Kidney (tissue), 14 donors: Measurements from ENCODE around the gene RNF141. TPM values are rescaled to one million over a fixed set of nuclear protein-coding genes. Genes with fewer than 3 reads are reported as not detected.

Experiments
- DNase-seq, 5 donors: peaks; one replicate each; pipeline ENCODE4 v3.0.0-alpha.2; 2013 to 2020
- FAIRE-seq: peaks from 2 replicates; lab custom pipeline; 2012; peaks lifted over from hg19 to GRCh38; lab: Jason Lieb, UNC
- H3K27ac ChIP-seq, 2 donors: one replicate each; pipeline ENCODE4 v1.7.0; 2013; ENCODE audit warnings: low read depth in 2 of 2, low read length in 2 of 2, inconsistent platforms in 1 of 2
- H3K27me3 ChIP-seq: one replicate; pipeline ENCODE4 v1.7.1; 2013; ENCODE audit warnings: low read length, inconsistent platforms; ENCODE audit not compliant: control insufficient read depth, insufficient read depth
- H3K36me3 ChIP-seq, 3 donors: one replicate each; pipeline versions ENCODE4 v1.7.0 to v1.7.1; 2013; ENCODE audit warnings: low read length in 3 of 3, control low read depth in 1 of 3, inconsistent platforms in 1 of 3; ENCODE audit not compliant: insufficient read depth in 3 of 3, control insufficient read depth in 2 of 3
- H3K4me1 ChIP-seq, 3 donors: one replicate each; pipeline versions ENCODE4 v1.7.0 to v1.7.1; 2013; ENCODE audit warnings: low read length in 3 of 3, inconsistent platforms in 1 of 3, low read depth in 1 of 3; ENCODE audit not compliant: control insufficient read depth in 2 of 3, insufficient read depth in 2 of 3
- H3K4me3 ChIP-seq, 3 donors: one replicate each; pipeline versions ENCODE4 v1.7.0 to v1.8.1; 2013; ENCODE audit warnings: low read length in 3 of 3, control low read depth in 1 of 3, inconsistent platforms in 1 of 3
- H3K9ac ChIP-seq, 3 donors: one replicate each; pipeline versions ENCODE4 v1.7.0 to v1.7.1; 2013; ENCODE audit warnings: low read length in 3 of 3, control low read depth in 1 of 3, inconsistent platforms in 1 of 3
- H3K9me3 ChIP-seq, 3 donors: one replicate each; pipeline versions ENCODE4 v1.7.0 to v1.7.1; 2013; ENCODE audit warnings: low read length in 3 of 3, control low read depth in 1 of 3, inconsistent platforms in 1 of 3; ENCODE audit not compliant: control insufficient read depth in 2 of 3, insufficient read depth in 1 of 3
- intact Hi-C: fragments of 100-400 bp; cut with DNase I; formaldehyde crosslinking; loops from one replicate; pipeline ENCODE4 v1.11.1; 2022
- polyA plus RNA-seq: library from polyadenylated mRNA; stranded (reverse); fragments of 350-450 nt; fragmentation: Illumina TruSeq; extraction: RNeasy Lipid Tissue Mini Kit (QIAGEN cat#74804); gene quantifications from one replicate; pipeline ENCODE4 v1.2.3, GENCODE V29; 2014; ENCODE audit warnings: low read depth, low replicate concordance; ENCODE audit not compliant: insufficient read depth
- total RNA-seq: library from RNA; stranded (reverse); fragmentation: NEBNext Ultra II Directional; extraction: Animal tissue kit (Norgen Biotek cat#: 25700); gene quantifications from one replicate; pipeline ENCODE4 v1.2.1, GENCODE V29; 2021
- TF ChIP-seq, protein P1 (sequence below): IDR thresholded peaks from 3 replicates; pipeline ENCODE4 v1.5.1; 2012; ENCODE audit warnings: mild to moderate bottlenecking, moderate library complexity, borderline replicate concordance; ENCODE audit not compliant: insufficient read depth; ENCODE audit errors: extremely low read depth
- donor health status: control.
- donor health status: control.
- donor health status: control.
- donor health status: control.
- donor health status: control.
- donor health status: DM: yes; HTN: yes; CAD: no.
- donor health status: Normal renal cell carcinoma (clear cell type).

The RNF141 gene
- total and polyA plus RNA-seq, 2 donors from 2014 or later = 20.5 to 35.8 TPM

DNA sequence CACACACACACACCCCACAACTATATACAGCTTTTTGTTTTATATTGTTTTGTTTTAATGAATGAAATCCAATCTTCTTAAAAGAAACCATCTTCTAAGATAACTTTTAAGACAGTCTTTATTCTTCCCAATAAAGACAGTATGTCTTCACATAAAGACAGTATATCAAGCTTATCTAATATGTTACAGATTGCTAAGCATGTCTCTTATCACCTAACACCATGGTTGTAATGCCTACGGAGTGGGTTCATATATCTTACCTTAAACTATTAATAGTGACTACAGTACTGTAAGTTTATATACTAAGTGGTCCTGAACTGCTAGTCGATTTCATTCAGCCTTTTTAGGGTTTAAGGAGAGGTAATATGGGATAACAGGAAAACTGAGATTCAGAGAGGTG is 8.5 kb downstream of the RNF141 start:
- H3K9ac ChIP-seq = no peak overlapping the region
- intact Hi-C loops = no loop called here
- DNase-seq = no peak
- H3K27ac ChIP-seq = no peak overlapping the region
- H3K36me3 ChIP-seq = peaks cover 7 to 17% (median 9%) of the 10 kb centered on the region in 3 donors
- no peak for FAIRE-seq
- H3K4me1 ChIP-seq = no peaks in the 10 kb centered on the region
- H3K4me3 ChIP-seq = no peak overlapping the region
- no peaks in the 10 kb centered on the region for H3K9me3 ChIP-seq
- no peaks in the 10 kb centered on the region for H3K27me3 ChIP-seq
- TF ChIP-seq, protein P1, sequence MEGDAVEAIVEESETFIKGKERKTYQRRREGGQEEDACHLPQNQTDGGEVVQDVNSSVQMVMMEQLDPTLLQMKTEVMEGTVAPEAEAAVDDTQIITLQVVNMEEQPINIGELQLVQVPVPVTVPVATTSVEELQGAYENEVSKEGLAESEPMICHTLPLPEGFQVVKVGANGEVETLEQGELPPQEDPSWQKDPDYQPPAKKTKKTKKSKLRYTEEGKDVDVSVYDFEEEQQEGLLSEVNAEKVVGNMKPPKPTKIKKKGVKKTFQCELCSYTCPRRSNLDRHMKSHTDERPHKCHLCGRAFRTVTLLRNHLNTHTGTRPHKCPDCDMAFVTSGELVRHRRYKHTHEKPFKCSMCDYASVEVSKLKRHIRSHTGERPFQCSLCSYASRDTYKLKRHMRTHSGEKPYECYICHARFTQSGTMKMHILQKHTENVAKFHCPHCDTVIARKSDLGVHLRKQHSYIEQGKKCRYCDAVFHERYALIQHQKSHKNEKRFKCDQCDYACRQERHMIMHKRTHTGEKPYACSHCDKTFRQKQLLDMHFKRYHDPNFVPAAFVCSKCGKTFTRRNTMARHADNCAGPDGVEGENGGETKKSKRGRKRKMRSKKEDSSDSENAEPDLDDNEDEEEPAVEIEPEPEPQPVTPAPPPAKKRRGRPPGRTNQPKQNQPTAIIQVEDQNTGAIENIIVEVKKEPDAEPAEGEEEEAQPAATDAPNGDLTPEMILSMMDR = no peak

DNA sequence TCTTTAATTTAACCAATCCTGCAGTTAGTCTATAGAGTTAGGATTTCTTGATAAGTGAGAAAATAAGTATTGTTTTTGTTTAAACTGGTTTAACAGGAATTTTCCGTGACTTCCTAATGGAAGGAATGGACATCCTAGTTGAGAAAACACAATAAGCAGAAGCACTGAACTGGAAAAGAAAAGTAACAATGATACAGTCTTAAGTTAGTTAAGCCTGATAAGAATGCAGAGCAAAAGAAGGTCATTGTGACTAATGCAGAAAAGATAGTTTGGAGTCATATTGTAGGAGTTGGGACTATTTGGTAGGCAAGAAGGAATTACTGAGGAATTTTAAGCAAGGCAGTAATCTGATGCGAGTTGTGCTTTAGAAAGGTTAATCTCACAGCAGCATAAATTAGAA is 11.7 kb downstream of the RNF141 start:
- H3K36me3 ChIP-seq = peaks cover 7 to 23% (median 9%) of the 10 kb centered on the region in 3 donors
- no peaks in the 10 kb centered on the region for H3K27me3 ChIP-seq
- intact Hi-C loops = no loop called here
- H3K27ac ChIP-seq = no peak overlapping the region
- no peaks in the 10 kb centered on the region for H3K9me3 ChIP-seq
- no peak overlapping the region for H3K4me3 ChIP-seq
- FAIRE-seq (no peak), DNase-seq (no peak)
- H3K4me1 ChIP-seq = no peaks in the 10 kb centered on the region
- TF ChIP-seq, protein P1 = no peak
- H3K9ac ChIP-seq = no peak overlapping the region

DNA sequence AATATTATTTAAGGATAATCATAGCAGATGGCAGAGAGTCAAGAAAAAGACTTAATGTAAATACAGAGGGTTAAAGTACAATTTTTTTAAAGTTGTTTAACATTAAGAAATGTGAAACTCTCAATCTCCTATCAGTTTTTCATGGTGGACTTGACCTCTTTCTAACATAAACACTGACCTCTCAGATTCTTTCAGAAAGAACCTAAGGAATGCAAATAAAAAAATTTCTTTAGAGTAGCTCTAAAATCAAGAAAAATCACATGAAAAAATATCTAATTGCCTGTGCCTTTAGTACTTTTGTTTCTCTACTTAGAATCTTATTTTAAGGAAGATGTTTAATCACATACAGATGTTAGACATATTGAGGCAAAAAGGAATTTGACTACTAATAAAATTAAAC is 12.9 kb downstream of the RNF141 start:
- FAIRE-seq = no peak
- Histone ChIP-seq H3K36me3 (peaks cover 7 to 25% (median 9%) of the 10 kb centered on the region in 3 donors), H3K27me3 (no peaks in the 10 kb centered on the region), H3K9me3 (no peaks in the 10 kb centered on the region), H3K9ac (no peak overlapping the region), H3K4me3 (no peak overlapping the region), H3K27ac (no peak overlapping the region), H3K4me1 (no peaks in the 10 kb centered on the region)
- intact Hi-C loops = no loop called here
- TF ChIP-seq, protein P1 = no peak
- DNase-seq = peak in 1 of 5 donors; percentile 26
